GM10248 (cell line): ENCODE data around the gene GRID1.

Experiments used
- CTCF ChIA-PET: fragments of 300-600 bp; sonication (Branson Sonifier 250); formaldehyde crosslinking; extraction: SDS; loops from one replicate; lab custom pipeline; 2021; ENCODE audit warnings: antibody characterized with exemption; lab: Yijun Ruan, JAX
- POLR2A ChIA-PET: fragments of 350-650 bp; sonication (Branson Sonifier 250); formaldehyde crosslinking; extraction: SDS; loops from one replicate; lab custom pipeline; 2020; ENCODE audit warnings: antibody characterized with exemption; lab: Yijun Ruan, JAX
- DNase-seq: peaks from one replicate; pipeline ENCODE4 v3.0.0; 2012; ENCODE audit errors: extremely low spot score
- CTCF ChIP-seq: IDR thresholded peaks from 2 replicates; pipeline ENCODE4 v1.5.1; 2012; ENCODE audit warnings: mild to moderate bottlenecking, low read depth; ENCODE audit errors: extremely low read depth, missing control alignments, control extremely low read depth

Gene GRID1

GRCh38 chr10:86090807-86091206, 275.8 kb downstream of the GRID1 start:
- DNase-seq: no peak
- no peak for TF ChIP-seq CTCF
- POLR2A ChIA-PET: no interaction called here
- CTCF ChIA-PET: interaction anchor here (1.4 kb wide), 1 partner anchor 23 kb away, joined by 3 read pairs; no protein-coding TSS in a partner anchor

GRCh38 chr10:86087716-86088115, 278.9 kb downstream of the GRID1 start:
- ChIA-PET CTCF (no interaction called here), POLR2A (no interaction called here)
- DNase-seq: no peak
- TF ChIP-seq CTCF: no peak

GRCh38 chr10:86086418-86086817, 280.2 kb downstream of the GRID1 start:
- TF ChIP-seq CTCF: no peak
- ChIA-PET POLR2A (no interaction called here), CTCF (no interaction called here)
- DNase-seq: no peak

GRCh38 chr10:86085686-86086085, 280.9 kb downstream of the GRID1 start:
- CTCF ChIA-PET: no interaction called here
- POLR2A ChIA-PET: no interaction called here
- DNase-seq: no peak
- no peak for TF ChIP-seq CTCF

- DNase-seq: no peak
- CTCF ChIA-PET: no interaction called here
- TF ChIP-seq CTCF: no peak
- POLR2A ChIA-PET: no interaction called here
These were observed 281.5 kb downstream of the GRID1 start for GRCh38 chr10:86085136-86085535.

- no peak for DNase-seq
- TF ChIP-seq CTCF: no peak
- ChIA-PET CTCF (no interaction called here), POLR2A (no interaction called here)
These were observed 282.0 kb downstream of the GRID1 start for GRCh38 chr10:86084585-86084984.
